Measurements from ENCODE around the gene CCDC78.

CCDC78 gene

DNA sequence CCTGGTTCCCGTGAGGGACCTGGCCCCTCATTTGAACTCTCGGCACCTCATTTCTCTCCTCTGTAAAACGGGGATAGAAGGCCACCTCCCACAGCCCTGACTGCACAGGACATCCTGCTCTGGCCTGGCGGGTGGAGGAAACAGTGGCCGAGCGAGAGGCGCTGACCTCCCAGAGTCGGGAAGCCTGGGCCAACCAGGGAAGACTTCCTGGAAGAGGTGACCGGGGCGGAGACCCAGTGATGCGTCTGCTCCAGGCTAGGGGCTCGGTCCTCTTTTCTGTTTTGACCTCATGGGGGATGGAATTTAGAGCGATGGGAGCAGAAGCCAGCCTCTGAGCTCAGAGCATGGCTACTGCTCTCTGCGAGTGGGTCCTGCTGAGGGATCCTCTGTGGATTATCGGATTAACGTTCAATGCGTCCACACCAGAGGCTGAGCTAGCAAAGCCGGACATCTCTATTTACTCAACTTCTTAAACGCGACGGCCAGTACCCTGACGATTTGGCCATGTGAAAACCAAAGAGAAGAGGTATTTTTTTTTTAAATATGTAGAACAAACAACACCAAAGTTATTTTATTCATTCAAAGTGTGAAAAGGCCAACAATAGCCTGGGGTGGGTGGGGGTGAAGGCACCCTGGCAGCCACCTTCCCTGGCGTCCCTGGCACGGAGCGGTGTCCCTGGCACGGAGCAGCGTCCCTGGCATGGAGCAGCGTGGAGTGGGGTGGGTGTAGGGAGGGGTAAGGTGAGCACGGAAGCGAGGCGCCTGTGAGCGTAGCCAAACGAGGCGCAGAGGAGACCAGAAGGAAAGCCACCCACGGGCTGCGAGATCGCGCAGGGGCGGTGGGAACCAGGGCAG is 25.1 kb upstream of the CCDC78 start:
- TF ChIP-seq POLR2AphosphoS5 (IDR thresholded peaks at IDR 0.05; ENCODE audit: low read depth, low read length), result no peak

DNA sequence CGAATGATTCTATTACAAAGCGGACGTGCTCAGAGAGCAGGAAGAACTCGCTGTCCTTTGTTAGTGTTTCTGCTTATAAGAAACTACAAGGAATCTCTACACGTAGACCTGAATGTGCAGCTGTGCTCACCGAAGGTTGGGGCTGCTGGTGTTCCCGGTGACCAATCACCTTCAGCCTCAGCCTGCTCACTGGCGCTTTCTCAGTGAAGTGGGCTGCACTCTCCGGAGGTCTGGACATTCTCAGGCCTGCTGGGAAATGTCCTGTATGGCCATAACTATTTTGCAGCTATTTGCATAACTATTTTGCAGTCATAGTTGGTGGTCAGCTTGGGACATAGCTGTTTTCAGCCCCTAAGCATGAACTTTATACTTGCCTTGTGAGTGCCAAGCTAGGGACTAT is 24.2 kb upstream of the CCDC78 start:
- TF ChIP-seq POLR2AphosphoS5 (IDR thresholded peaks at IDR 0.05; ENCODE audit: low read depth, low read length) (no peak), FOXP2 (optimal IDR thresholded peaks at IDR 0.05; ENCODE audit: borderline replicate concordance, extremely low read depth, extremely low read length, insufficient read depth) (no peak), SIN3A (IDR thresholded peaks at IDR 0.05; ENCODE audit: borderline replicate concordance, insufficient read depth, low read length) (no peak), TAF1 (IDR thresholded peaks at IDR 0.05; ENCODE audit: borderline replicate concordance, insufficient read depth, low read length) (no peak), REST (IDR thresholded peaks at IDR 0.05; ENCODE audit: insufficient read depth in 1 of 2, low read depth in 2 of 2, low read length in 2 of 2) (no peak)

DNA sequence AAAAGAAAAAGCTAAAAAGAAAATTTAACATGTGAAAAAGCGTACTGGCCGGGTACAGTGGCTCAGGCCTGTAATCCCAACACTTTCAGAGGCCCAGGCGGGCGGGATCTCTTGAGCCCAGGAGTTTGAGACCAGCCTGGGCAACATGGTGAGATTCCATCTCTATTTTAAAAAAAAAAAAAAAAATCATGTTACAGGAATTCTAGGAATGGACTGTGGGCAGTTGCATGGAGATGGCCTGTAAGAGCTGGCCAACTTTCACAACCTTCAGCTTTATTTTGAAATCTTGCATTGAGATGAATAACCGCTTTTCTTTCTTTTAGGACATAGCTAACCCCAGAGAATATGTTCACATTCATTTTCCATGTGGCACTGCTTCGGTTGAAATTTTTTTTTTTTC is 22.8 kb upstream of the CCDC78 start:
- TF ChIP-seq FOXP2 (optimal IDR thresholded peaks at IDR 0.05; ENCODE audit: borderline replicate concordance, extremely low read depth, extremely low read length, insufficient read depth) (no peak), SIN3A (IDR thresholded peaks at IDR 0.05; ENCODE audit: borderline replicate concordance, insufficient read depth, low read length) (no peak), TAF1 (IDR thresholded peaks at IDR 0.05; ENCODE audit: borderline replicate concordance, insufficient read depth, low read length) (no peak), REST (IDR thresholded peaks at IDR 0.05; ENCODE audit: insufficient read depth in 1 of 2, low read depth in 2 of 2, low read length in 2 of 2) (no peak), POLR2AphosphoS5 (IDR thresholded peaks at IDR 0.05; ENCODE audit: low read depth, low read length) (no peak)

DNA sequence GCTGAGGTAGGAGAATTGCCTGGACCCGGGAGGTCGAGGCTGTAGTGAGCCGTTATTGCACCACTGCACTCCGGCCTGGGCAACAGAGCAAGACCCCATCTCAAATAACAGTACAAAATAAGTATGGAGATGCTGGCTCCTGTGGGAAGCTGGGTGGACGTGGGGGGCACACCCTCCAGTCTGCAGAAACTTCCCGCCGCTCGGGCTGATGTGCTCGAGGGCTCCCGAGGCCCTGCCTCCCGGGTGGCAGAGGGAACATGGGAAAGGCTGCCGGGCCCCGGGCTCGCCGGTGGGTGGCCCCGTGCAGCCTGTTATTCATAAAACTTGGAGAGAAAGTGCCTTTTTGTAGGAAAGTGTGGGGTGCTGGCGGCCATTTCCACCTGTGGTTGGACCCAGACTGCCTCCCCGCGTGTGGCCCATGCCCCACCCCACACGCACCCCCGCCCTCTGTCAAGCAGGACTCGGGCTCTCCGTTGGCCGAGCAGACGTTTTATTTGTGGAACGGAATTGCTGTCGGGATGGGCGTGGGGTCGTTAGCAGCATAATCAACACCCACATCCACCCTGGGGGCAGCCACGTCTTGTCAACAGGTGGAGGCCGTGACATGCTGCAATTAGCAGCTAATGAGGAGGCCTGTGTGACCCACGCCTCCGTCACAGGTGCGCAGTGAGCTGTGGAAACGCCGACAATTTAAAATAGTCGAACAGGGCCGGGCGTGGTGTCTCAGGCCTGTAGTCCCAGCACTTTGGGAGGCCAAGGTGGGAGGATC is 21.9 kb upstream of the CCDC78 start:
- no peak for TF ChIP-seq POLR2AphosphoS5 (IDR thresholded peaks at IDR 0.05; ENCODE audit: low read depth, low read length)
- TF ChIP-seq TAF1 (IDR thresholded peaks at IDR 0.05; ENCODE audit: borderline replicate concordance, insufficient read depth, low read length), result no peak
- no peak for TF ChIP-seq REST (IDR thresholded peaks at IDR 0.05; ENCODE audit: insufficient read depth in 1 of 2, low read depth in 2 of 2, low read length in 2 of 2)
- TF ChIP-seq SIN3A (IDR thresholded peaks at IDR 0.05; ENCODE audit: borderline replicate concordance, insufficient read depth, low read length), result no peak
- no peak for TF ChIP-seq FOXP2 (optimal IDR thresholded peaks at IDR 0.05; ENCODE audit: borderline replicate concordance, extremely low read depth, extremely low read length, insufficient read depth)

- TF ChIP-seq TAF1 (IDR thresholded peaks at IDR 0.05; ENCODE audit: borderline replicate concordance, insufficient read depth, low read length) (no peak), SIN3A (IDR thresholded peaks at IDR 0.05; ENCODE audit: borderline replicate concordance, insufficient read depth, low read length) (no peak), FOXP2 (optimal IDR thresholded peaks at IDR 0.05; ENCODE audit: borderline replicate concordance, extremely low read depth, extremely low read length, insufficient read depth) (no peak), REST (IDR thresholded peaks at IDR 0.05; ENCODE audit: insufficient read depth in 1 of 2, low read depth in 2 of 2, low read length in 2 of 2) (no peak), POLR2AphosphoS5 (IDR thresholded peaks at IDR 0.05; ENCODE audit: low read depth, low read length) (no peak)
Observed at GRCh38 chr16:746637-747036, 20.4 kb upstream of the CCDC78 start.
